B cell (primary cell): Measurements from ENCODE around the gene NAV2. TPM values are rescaled to one million over a fixed set of nuclear protein-coding genes. Genes with fewer than 3 reads are reported as not detected.

Source experiments
- ATAC-seq: fragments of 200-7000 bp; cut with Tn5 transposase; one replicate; pipeline ENCODE4 v1.10.0; 2021; ENCODE audit warnings: low read depth, mild to moderate bottlenecking, moderate number of reproducible peaks, moderate library complexity
- CTCF ChIA-PET: fragments of 350-600 bp; sonication (Branson Sonifier 250); formaldehyde crosslinking; loops from one replicate; lab custom pipeline; 2021; ENCODE audit warnings: antibody characterized with exemption, inconsistent platforms; lab: Charles Lee
- POLR2A ChIA-PET: fragments of 350-600 bp; sonication (Branson Sonifier 250); formaldehyde crosslinking; loops from one replicate; lab custom pipeline; 2021; ENCODE audit warnings: antibody characterized with exemption; lab: Charles Lee
- DNase-seq: peaks from one replicate; pipeline ENCODE4 v3.0.0; 2013
- H2AFZ ChIP-seq: 2 replicates; pipeline ENCODE4 v1.6.1; 2012; ENCODE audit warnings: mild to moderate bottlenecking, low read depth, low read length; ENCODE audit not compliant: insufficient read depth, poor library complexity, severe bottlenecking
- H3K27ac ChIP-seq, 2 donors: 1 replicate in 1 of 2; 2 replicates in 1 of 2; pipeline ENCODE4 v1.5.1; 2012 to 2013; ENCODE audit warnings: low read length in 2 of 2, mild to moderate bottlenecking in 2 of 2, moderate library complexity in 1 of 2
- H3K27me3 ChIP-seq, 4 experiments: fragments of 200-600 bp in 1 of 4; sonication (generic) in 1 of 4; replicated peaks in 1 of 4; 1 replicate in 2 of 4; 2 replicates in 2 of 4; pipeline versions ENCODE4 v1.6.1 to v1.7.0; 2013 to 2016; ENCODE audit warnings: low read length in 3 of 4, mild to moderate bottlenecking in 2 of 4, mixed read lengths in 1 of 4, moderate library complexity in 1 of 4; ENCODE audit not compliant: insufficient read depth in 4 of 4, control insufficient read depth in 3 of 4; ENCODE audit errors: control extremely low read depth in 1 of 4
- H3K36me3 ChIP-seq, 2 experiments: replicated peaks in 1 of 2; 1 replicate in 1 of 2; 2 replicates in 1 of 2; pipeline versions ENCODE4 v1.6.1 to v1.7.1; 2013; ENCODE audit warnings: low read length in 1 of 2; ENCODE audit not compliant: insufficient read depth in 2 of 2, control insufficient read depth in 1 of 2; ENCODE audit errors: control extremely low read depth in 1 of 2, extremely low read depth in 1 of 2
- H3K4me1 ChIP-seq, 2 donors: fragments of 200-600 bp in 1 of 2; sonication (generic) in 1 of 2; 1 replicate in 1 of 2; 2 replicates in 1 of 2; pipeline versions ENCODE4 v1.5.1 to v1.6.1; 2013 to 2017; ENCODE audit warnings: low read length in 2 of 2; ENCODE audit not compliant: control insufficient read depth in 2 of 2, insufficient read depth in 2 of 2
- H3K4me2 ChIP-seq: replicated peaks from 2 replicates; pipeline ENCODE3; 2012; ENCODE audit warnings: mild to moderate bottlenecking, low read depth, low read length; ENCODE audit not compliant: poor library complexity, severe bottlenecking
- H3K4me3 ChIP-seq, 5 experiments: fragments of 200-600 bp in 1 of 5; sonication (generic) in 1 of 5; 1 replicate in 3 of 5; 2 replicates in 2 of 5; pipeline versions ENCODE4 v1.5.1 to v1.7.0; 2011 to 2016; ENCODE audit warnings: low read length in 4 of 5, mild to moderate bottlenecking in 4 of 5, low read depth in 2 of 5, control low read depth in 1 of 5, moderate library complexity in 1 of 5; ENCODE audit not compliant: insufficient read depth in 1 of 5; ENCODE audit errors: control extremely low read depth in 1 of 5, extremely low read depth in 1 of 5
- H3K79me2 ChIP-seq: fragments of 200-600 bp; sonication (generic); one replicate; pipeline ENCODE4 v1.6.0; 2016; ENCODE audit warnings: low read length; ENCODE audit not compliant: control insufficient read depth, insufficient read depth
- H3K9ac ChIP-seq: fragments of 200-600 bp; sonication (generic); 2 replicates; pipeline ENCODE4 v1.6.1; 2017; ENCODE audit warnings: mild to moderate bottlenecking, low read length, moderate library complexity
- H3K9me3 ChIP-seq, 3 donors: one replicate each; pipeline versions ENCODE4 v1.6.1 to v1.7.1; 2013; ENCODE audit warnings: low read length in 2 of 3; ENCODE audit not compliant: control insufficient read depth in 2 of 3, insufficient read depth in 1 of 3; ENCODE audit errors: control extremely low read depth in 1 of 3
- H4K20me1 ChIP-seq: 2 replicates; pipeline ENCODE4 v1.6.0; 2012; ENCODE audit warnings: mild to moderate bottlenecking, low read length; ENCODE audit not compliant: insufficient read depth, control insufficient read depth, poor library complexity, severe bottlenecking
- H3K27ac Mint-ChIP-seq: one replicate; pipeline ENCODE4 v1.8.0; 2021; ENCODE audit warnings: mixed read lengths
- H3K27me3 Mint-ChIP-seq: one replicate; pipeline ENCODE4 v1.8.0; 2021; ENCODE audit warnings: mixed read lengths
- H3K4me1 Mint-ChIP-seq: one replicate; pipeline ENCODE4 v1.8.0; 2021; ENCODE audit warnings: mixed read lengths
- H3K4me3 Mint-ChIP-seq: one replicate; pipeline ENCODE4 v1.8.0; 2021; ENCODE audit warnings: mixed read lengths
- H3K9me3 Mint-ChIP-seq: one replicate; pipeline ENCODE4 v1.8.0; 2022; ENCODE audit warnings: mixed read lengths; ENCODE audit not compliant: insufficient read depth
- EZH2 ChIP-seq: IDR thresholded peaks from 2 replicates; pipeline ENCODE4 v1.6.1; 2012; ENCODE audit warnings: borderline replicate concordance, low read depth, mild to moderate bottlenecking, moderate library complexity, low read length; ENCODE audit not compliant: insufficient read depth, poor library complexity, severe bottlenecking
- WGBS: methylation state at CpG from one replicate; pipeline ENCODE4 v1.1.5; 2013; ENCODE audit warnings: missing lambda C conversion rate; ENCODE audit not compliant: insufficient coverage; 5-methylcytosine and 5-hydroxymethylcytosine counted together
- intact Hi-C: fragments of 100-400 bp; cut with micrococcal nuclease; formaldehyde crosslinking; loops from one replicate; pipeline ENCODE4 v1.10.0; 2022
- polyA plus RNA-seq: library from polyadenylated mRNA; depleted of rRNA; stranded (reverse); fragments of >200 nt; gene quantifications from 2 replicates; pipeline ENCODE4 v1.2.3, GENCODE V29; 2012
- total RNA-seq, 2 donors: library from RNA; stranded (reverse); fragments of 120-200 nt in 1 of 2; gene quantifications; 1 replicate in 1 of 2; 2 replicates in 1 of 2; pipeline versions ENCODE4 v1.2.3 to v1.2.4, GENCODE V29; 2013 to 2022
- TF ChIP-seq, protein P1 (sequence below): fragments of 200-600 bp; IDR thresholded peaks from one replicate; pipeline ENCODE4 v1.8.0; 2022; ENCODE audit warnings: antibody characterized with exemption, mild to moderate bottlenecking

The NAV2 gene
- total and polyA plus RNA-seq, 2 donors (not counting 1 experiment from before 2014, with no cell fraction given) = 0.82 to 22.2 TPM

DNA sequence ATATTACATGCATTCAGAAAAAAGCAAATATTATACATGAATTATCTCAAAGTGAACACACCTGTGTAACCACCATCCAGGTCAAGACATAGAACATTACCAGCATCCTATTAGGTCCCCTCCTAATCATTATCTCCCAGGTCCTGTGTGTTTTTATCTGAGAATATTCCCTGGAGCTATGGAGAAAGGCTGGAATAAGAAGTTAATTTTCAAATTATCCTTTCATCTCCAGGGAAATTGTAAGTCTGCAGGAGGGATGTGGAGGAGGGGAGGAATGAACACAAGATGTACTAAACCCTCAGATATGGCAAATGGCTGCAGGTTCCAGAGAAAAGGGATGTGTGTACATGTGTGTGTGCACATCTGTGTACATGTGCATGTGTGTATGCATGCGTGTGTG lies 25.2 kb upstream of the NAV2 start:
- WGBS = 100% methylated on average over 1 of the region's 1 CpG
- ATAC-seq = no peak
- no peaks in the 10 kb centered on the region for H3K36me3 ChIP-seq
- no peaks in the 10 kb centered on the region for H3K79me2 ChIP-seq
- ChIA-PET POLR2A (no interaction called here), CTCF (no interaction called here)
- no peaks in the 10 kb centered on the region for H3K9me3 ChIP-seq
- no peak overlapping the region for H2AFZ ChIP-seq
- Mint-ChIP-seq H3K27me3 (peaks cover 13% of the 10 kb centered on the region), H3K4me1 (no peaks in the 10 kb centered on the region), H3K9me3 (no peaks in the 10 kb centered on the region), H3K27ac (no peak overlapping the region), H3K4me3 (no peak overlapping the region)
- no peak overlapping the region for H3K27ac ChIP-seq
- no peaks in the 10 kb centered on the region for H3K4me1 ChIP-seq
- TF ChIP-seq EZH2 = no peak
- no peak overlapping the region for H3K9ac ChIP-seq
- H4K20me1 ChIP-seq = no peaks in the 10 kb centered on the region
- no peak for DNase-seq
- no peak overlapping the region for H3K4me3 ChIP-seq
- no peak overlapping the region for H3K4me2 ChIP-seq
- H3K27me3 ChIP-seq = no peaks in the 10 kb centered on the region
- intact Hi-C loops = no loop called here

DNA sequence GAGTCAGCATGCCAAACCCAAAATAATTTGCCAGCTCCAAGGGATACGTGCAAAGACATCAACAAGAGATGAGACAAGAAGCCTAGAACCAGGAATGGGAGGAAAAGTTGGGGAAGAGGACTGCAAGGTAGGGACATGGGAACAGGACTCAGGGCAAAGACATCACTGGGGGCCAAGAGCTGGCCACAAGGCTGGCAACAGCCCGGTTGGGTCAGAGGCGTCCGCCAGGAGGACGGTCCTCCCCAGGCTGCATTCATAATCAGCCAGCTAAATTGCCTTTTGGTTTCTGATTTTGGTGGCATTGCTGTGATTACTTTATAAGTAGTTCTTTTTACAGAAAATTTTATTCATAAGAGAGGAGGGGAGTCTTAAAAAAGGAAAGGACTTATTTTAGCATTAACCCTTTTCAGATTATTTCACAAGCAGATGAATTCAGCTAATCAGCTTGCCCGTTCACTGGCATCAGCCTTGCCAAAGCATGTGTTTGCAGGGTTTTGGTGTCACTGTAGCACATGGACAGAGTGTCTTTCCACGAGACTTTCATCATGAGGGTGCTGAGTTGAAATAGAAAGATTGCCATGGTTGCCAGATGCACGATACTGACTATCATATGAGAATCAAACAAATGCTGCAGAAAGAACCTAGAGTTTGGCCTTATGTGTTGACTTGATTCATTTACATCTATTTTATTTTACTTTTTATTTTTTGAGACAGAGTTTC lies 23.2 kb upstream of the NAV2 start:
- Histone ChIP-seq H3K27me3 (no peaks in the 10 kb centered on the region), H4K20me1 (no peaks in the 10 kb centered on the region), H3K27ac (no peak overlapping the region), H3K4me3 (no peak overlapping the region), H3K9ac (no peak overlapping the region), H3K4me1 (no peaks in the 10 kb centered on the region), H3K9me3 (no peaks in the 10 kb centered on the region), H2AFZ (no peak overlapping the region), H3K4me2 (no peak overlapping the region), H3K36me3 (no peaks in the 10 kb centered on the region), H3K79me2 (no peaks in the 10 kb centered on the region)
- POLR2A ChIA-PET = no interaction called here
- no peak for ATAC-seq
- Mint-ChIP-seq H3K27me3 (peaks cover 18% of the 10 kb centered on the region), H3K27ac (no peak overlapping the region), H3K4me1 (no peaks in the 10 kb centered on the region), H3K4me3 (no peak overlapping the region), H3K9me3 (no peaks in the 10 kb centered on the region)
- no peak for DNase-seq
- intact Hi-C loops = no loop called here
- TF ChIP-seq EZH2 = no peak
- TF ChIP-seq, protein P1, sequence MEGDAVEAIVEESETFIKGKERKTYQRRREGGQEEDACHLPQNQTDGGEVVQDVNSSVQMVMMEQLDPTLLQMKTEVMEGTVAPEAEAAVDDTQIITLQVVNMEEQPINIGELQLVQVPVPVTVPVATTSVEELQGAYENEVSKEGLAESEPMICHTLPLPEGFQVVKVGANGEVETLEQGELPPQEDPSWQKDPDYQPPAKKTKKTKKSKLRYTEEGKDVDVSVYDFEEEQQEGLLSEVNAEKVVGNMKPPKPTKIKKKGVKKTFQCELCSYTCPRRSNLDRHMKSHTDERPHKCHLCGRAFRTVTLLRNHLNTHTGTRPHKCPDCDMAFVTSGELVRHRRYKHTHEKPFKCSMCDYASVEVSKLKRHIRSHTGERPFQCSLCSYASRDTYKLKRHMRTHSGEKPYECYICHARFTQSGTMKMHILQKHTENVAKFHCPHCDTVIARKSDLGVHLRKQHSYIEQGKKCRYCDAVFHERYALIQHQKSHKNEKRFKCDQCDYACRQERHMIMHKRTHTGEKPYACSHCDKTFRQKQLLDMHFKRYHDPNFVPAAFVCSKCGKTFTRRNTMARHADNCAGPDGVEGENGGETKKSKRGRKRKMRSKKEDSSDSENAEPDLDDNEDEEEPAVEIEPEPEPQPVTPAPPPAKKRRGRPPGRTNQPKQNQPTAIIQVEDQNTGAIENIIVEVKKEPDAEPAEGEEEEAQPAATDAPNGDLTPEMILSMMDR = no peak
- CTCF ChIA-PET = no interaction called here
- WGBS = 93% methylated on average over 6 of the region's 8 CpGs
